AG09309 (cell line): ENCODE measurements around the gene NPRL2.

Experiments used
- DNase-seq: peaks from one replicate; pipeline ENCODE4 v3.0.0-alpha.2; 2010; ENCODE audit warnings: low read depth
- H3K4me3 ChIP-seq: 2 replicates; pipeline ENCODE4 v1.5.1; 2011; ENCODE audit warnings: mild to moderate bottlenecking, low read depth, low read length, moderate library complexity; ENCODE audit not compliant: control insufficient read depth
- TF ChIP-seq, protein P1 (sequence below): IDR thresholded peaks from 2 replicates; pipeline ENCODE4 v1.5.1; 2011; ENCODE audit warnings: mild to moderate bottlenecking, low read depth, low read length, inconsistent platforms; ENCODE audit not compliant: insufficient read depth, control insufficient read depth; ENCODE audit errors: missing control alignments

Gene NPRL2

DNA sequence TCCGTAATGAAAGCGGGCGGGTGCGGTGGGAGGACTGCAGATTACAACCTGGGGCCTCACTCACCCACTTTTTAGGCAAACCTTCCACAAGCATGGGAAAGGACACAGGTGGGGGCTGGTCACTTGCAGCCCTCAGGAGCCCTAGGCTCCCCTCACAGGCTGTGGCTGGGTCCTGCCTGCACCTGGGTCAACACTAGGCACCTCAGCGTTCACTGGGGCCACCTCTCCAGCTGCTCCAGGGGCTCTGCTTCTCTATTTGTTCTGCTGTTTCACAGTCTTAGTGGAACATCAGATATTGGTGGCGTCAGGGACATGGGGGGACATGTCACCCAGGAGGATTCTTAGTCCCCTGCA lies 38.8 kb upstream of the NPRL2 start:
- no peak overlapping the region for H3K4me3 ChIP-seq
- no peak for DNase-seq
- TF ChIP-seq, protein P1, sequence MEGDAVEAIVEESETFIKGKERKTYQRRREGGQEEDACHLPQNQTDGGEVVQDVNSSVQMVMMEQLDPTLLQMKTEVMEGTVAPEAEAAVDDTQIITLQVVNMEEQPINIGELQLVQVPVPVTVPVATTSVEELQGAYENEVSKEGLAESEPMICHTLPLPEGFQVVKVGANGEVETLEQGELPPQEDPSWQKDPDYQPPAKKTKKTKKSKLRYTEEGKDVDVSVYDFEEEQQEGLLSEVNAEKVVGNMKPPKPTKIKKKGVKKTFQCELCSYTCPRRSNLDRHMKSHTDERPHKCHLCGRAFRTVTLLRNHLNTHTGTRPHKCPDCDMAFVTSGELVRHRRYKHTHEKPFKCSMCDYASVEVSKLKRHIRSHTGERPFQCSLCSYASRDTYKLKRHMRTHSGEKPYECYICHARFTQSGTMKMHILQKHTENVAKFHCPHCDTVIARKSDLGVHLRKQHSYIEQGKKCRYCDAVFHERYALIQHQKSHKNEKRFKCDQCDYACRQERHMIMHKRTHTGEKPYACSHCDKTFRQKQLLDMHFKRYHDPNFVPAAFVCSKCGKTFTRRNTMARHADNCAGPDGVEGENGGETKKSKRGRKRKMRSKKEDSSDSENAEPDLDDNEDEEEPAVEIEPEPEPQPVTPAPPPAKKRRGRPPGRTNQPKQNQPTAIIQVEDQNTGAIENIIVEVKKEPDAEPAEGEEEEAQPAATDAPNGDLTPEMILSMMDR, result no peak

DNA sequence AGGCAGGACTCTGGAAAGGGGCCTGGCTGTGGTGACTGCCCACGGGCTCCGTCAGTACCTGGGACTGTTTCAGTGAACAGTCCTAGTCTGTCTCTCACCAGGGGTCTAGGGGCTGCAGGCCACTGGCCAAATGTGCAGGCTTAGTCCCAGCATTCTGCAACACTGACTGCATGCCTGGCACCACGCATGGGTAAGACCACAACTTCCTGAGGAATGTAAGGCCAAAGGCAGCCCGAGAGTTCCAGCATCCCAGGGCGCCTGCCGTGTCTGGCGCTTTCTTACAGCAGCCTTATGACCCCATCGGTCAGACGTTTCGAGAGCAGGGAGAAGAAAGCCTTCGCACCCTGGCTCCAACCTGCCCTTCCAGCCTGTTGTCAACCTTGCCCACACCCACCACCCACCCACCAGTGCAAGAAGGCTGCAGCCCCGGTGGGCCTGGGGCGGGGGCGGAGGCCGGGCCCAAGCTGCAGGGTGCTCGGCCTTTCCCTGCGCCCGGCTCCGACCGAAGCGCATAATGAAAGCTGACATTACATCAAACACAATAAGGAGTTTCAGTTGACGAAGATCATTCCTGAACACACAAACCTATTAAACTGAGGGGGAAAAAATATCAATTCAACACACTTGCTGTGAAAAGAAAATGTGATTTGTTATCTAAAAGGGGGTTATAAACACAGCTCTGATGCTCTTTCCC lies 38.3 kb upstream of the NPRL2 start:
- TF ChIP-seq, protein P1, result no peak
- no peak for DNase-seq
- no peak overlapping the region for H3K4me3 ChIP-seq

DNA sequence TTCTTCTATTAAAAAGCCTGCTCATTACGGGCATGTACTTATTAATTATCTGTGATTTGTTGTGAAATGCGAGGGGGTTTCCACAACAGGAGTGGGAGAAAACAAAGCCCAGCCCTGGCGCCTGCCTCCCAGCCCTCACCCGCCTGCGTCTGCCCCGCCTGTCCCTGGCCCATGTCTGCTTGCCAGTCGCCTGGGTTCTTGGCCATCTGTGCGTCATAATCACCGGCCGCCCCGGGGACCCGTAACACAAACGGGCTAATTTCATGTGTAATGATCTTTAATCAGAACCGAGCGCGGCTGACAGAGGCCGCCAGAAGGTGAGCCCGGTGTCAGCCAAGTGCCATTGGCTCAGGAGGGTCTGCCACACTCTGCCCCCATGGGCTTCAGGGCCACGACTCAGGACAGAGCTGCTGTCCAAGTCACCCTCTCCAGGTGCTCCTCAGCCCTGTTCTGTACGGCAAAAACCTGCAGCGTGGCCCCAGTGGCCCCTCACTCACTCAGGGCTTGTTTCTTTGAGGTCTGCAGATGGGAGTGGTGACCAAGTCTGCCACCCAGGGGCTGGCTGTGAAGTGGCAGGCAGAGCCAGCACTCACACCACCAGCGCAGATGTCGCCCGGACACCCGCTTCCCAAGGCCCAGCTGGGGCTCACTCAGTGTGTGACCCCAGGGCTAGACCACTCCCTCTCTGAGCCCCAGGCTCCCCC lies 37.6 kb upstream of the NPRL2 start:
- TF ChIP-seq, protein P1, result peak; percentile 45
- no peak overlapping the region for H3K4me3 ChIP-seq
- no peak for DNase-seq

DNA sequence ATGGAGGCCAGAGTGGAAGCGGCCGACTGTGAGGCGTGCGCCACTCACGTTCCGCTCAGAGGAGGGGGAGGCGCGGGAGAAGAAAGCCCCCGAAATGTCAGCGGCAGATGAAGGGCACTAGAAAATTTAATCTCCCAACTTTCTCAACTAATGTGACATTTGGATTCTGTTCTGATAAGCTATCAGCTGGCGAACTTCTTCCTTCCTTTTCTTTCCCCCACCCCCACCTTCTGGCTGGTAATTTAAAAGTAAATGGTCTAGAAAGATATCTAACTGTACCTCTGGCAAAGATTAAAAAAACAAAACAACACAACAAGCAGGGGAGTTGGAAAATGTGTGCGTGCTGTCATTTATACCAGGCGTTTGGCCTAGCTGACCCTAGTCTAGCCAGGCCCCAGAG lies 35.2 kb upstream of the NPRL2 start:
- no peak for DNase-seq
- TF ChIP-seq, protein P1, result no peak
- H3K4me3 ChIP-seq, result no peak overlapping the region

DNA sequence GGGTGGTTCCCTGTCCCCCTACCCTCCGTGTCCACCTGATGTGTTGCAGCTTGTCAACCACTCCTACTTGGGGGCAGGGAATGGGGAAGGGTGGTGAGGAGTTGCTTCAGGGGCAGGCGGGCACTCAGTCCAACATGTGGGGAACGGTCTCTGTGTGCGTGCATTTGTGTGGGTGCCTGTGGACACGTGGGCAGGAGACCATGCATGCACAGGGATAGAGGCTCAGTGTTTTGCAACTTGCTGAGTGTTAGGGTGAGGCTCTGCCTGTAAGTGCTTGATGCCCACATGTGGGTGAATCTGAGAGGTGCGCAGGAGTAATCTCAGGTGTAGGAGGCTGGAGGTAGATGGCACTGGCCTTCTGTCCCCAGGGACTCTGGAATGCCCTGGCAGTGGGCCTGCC lies 33.2 kb upstream of the NPRL2 start:
- no peak overlapping the region for H3K4me3 ChIP-seq
- TF ChIP-seq, protein P1, result no peak
- DNase-seq, result no peak

DNA sequence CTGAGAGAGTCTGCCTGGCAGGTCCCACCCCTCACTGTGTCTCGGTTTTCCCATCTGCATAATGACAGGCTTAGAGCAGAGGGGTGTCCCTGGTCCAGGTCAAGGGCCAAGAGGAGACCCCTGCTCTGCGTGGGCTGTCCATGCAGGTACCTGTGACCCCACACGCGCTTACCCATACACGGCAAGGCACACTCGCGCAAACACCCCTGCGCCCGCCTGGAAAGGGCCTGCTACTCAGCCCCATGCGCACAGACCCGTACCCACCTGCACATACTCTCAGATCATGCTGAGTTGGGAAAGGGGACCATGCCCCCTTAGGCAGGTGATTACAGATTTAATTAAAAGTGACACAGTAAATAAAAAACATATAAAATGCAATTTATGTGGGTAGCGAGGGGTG lies 32.1 kb upstream of the NPRL2 start:
- H3K4me3 ChIP-seq, result no peak overlapping the region
- no peak for DNase-seq
- TF ChIP-seq, protein P1, result no peak
